MM.1S (cell line): ENCODE results near the gene DMBT1.

ENCODE experiments used
- CTCF ChIP-seq: fragments of 300-600 bp; sonication (generic); IDR thresholded peaks from 2 replicates; pipeline ENCODE4 v1.5.1; 2016; ENCODE audit warnings: antibody characterized with exemption, low read length, mixed read lengths
- EZH2 ChIP-seq: fragments of 300-600 bp; sonication (generic); optimal IDR thresholded peaks from 2 replicates; pipeline ENCODE3; 2017; ENCODE audit warnings: low read depth, mild to moderate bottlenecking, antibody characterized with exemption, low read length, mixed read lengths
- EZH2phosphoT487 ChIP-seq: fragments of 300-600 bp; sonication (generic); IDR thresholded peaks from 2 replicates; pipeline ENCODE4 v1.6.1; 2018; ENCODE audit warnings: antibody characterized with exemption, low read length

GRCh38 chr10:122526892-122527291, 33.7 kb upstream of the DMBT1 start:
- TF ChIP-seq CTCF: no peak
- no peak for TF ChIP-seq EZH2
- no peak for TF ChIP-seq EZH2phosphoT487
